Osteoblast (primary cell): Measurements from ENCODE around the gene HNRNPA3. TPM values are rescaled to one million over a fixed set of nuclear protein-coding genes. Genes with fewer than 3 reads are reported as not detected.

Experiments
- DNase-seq: peaks from one replicate; pipeline ENCODE4 v3.0.0; 2011; ENCODE audit warnings: low spot score, mixed read lengths; ENCODE audit not compliant: insufficient read length; ENCODE audit errors: missing footprints
- H2AFZ ChIP-seq: 2 replicates; pipeline ENCODE4 v1.6.0; 2011; ENCODE audit warnings: mild to moderate bottlenecking, low read length
- H3K27ac ChIP-seq: 2 replicates; pipeline ENCODE4 v1.5.1; 2011; ENCODE audit warnings: mild to moderate bottlenecking, low read depth, low read length, moderate library complexity
- H3K27me3 ChIP-seq: 2 replicates; pipeline ENCODE4 v1.6.0; 2012; ENCODE audit warnings: mild to moderate bottlenecking, control low read depth, inconsistent platforms, low read length, moderate library complexity; ENCODE audit not compliant: insufficient read depth
- H3K36me3 ChIP-seq: 2 replicates; pipeline ENCODE4 v1.5.1; 2011; ENCODE audit warnings: mild to moderate bottlenecking, low read length, control low read depth, moderate library complexity; ENCODE audit not compliant: insufficient read depth
- H3K4me1 ChIP-seq: 2 replicates; pipeline ENCODE4 v1.5.1; 2011; ENCODE audit warnings: mild to moderate bottlenecking, low read length, control low read depth, moderate library complexity; ENCODE audit not compliant: insufficient read depth
- H3K4me2 ChIP-seq: 2 replicates; pipeline ENCODE4 v1.6.0; 2011; ENCODE audit warnings: mild to moderate bottlenecking, low read length; ENCODE audit not compliant: insufficient read depth
- H3K4me3 ChIP-seq: fragments of 200-600 bp; sonication (generic); 3 replicates; pipeline ENCODE4 v1.5.1; 2012; ENCODE audit warnings: mild to moderate bottlenecking, low read length, inconsistent platforms; ENCODE audit not compliant: insufficient read depth
- H3K79me2 ChIP-seq: 2 replicates; pipeline ENCODE4 v1.6.0; 2012; ENCODE audit warnings: mild to moderate bottlenecking, low read length, control low read depth, inconsistent platforms; ENCODE audit not compliant: insufficient read depth
- H3K9me3 ChIP-seq: 2 replicates; pipeline ENCODE4 v1.5.1; 2011; ENCODE audit warnings: low read depth, low read length, control low read depth
- H4K20me1 ChIP-seq: 2 replicates; pipeline ENCODE4 v1.6.0; 2012; ENCODE audit warnings: mild to moderate bottlenecking, low read length, control low read depth; ENCODE audit not compliant: insufficient read depth
- CTCF ChIP-seq: IDR thresholded peaks from 2 replicates; pipeline ENCODE4 v1.5.1; 2011; ENCODE audit warnings: mild to moderate bottlenecking, low read depth, low read length, moderate library complexity; ENCODE audit errors: extremely low read depth
- total RNA-seq: library from RNA; depleted of rRNA; stranded (reverse); fragments of >200 nt; gene quantifications from 2 replicates; pipeline ENCODE4 v1.2.3, GENCODE V29; 2012

The HNRNPA3 gene
- total RNA-seq, 1 donor: 21.4 TPM

- no peak for TF ChIP-seq CTCF
Measured at GRCh38 chr2:177229442-177230242, 17.0 kb downstream of the HNRNPA3 start.

GRCh38 chr2:177231270-177231669, 18.7 kb downstream of the HNRNPA3 start:
- Histone ChIP-seq H3K9me3 (no peaks in the 10 kb centered on the region), H3K4me1 (no peaks in the 10 kb centered on the region), H3K4me2 (no peak overlapping the region), H3K27ac (no peak overlapping the region), H3K4me3 (no peak overlapping the region), H3K27me3 (no peaks in the 10 kb centered on the region), H3K79me2 (peaks cover 62% of the 10 kb centered on the region), H2AFZ (no peak overlapping the region), H4K20me1 (peaks cover 31% of the 10 kb centered on the region), H3K36me3 (peaks cover 53% of the 10 kb centered on the region)
- no peak for TF ChIP-seq CTCF
- DNase-seq: no peak

More at GRCh38 chr2:177229442-177230242, 17.0 kb downstream of the HNRNPA3 start:
- Histone ChIP-seq H4K20me1 (peaks cover 21% of the 10 kb centered on the region), H3K4me3 (no peak overlapping the region), H3K27ac (no peak overlapping the region), H3K4me1 (no peaks in the 10 kb centered on the region), H3K27me3 (no peaks in the 10 kb centered on the region), H3K36me3 (peaks cover 53% of the 10 kb centered on the region), H3K79me2 (peaks cover 46% of the 10 kb centered on the region), H3K9me3 (no peaks in the 10 kb centered on the region), H3K4me2 (no peak overlapping the region), H2AFZ (no peak overlapping the region)
- DNase-seq: no peak

GRCh38 chr2:177232098-177232704, 19.6 kb downstream of the HNRNPA3 start:
- H3K4me1 ChIP-seq: no peaks in the 10 kb centered on the region
- H4K20me1 ChIP-seq: peaks cover 40% of the 10 kb centered on the region
- TF ChIP-seq CTCF: no peak
- H3K27me3 ChIP-seq: no peaks in the 10 kb centered on the region
- DNase-seq: no peak
- H3K36me3 ChIP-seq: peaks cover 53% of the 10 kb centered on the region
- no peak overlapping the region for H3K4me3 ChIP-seq
- H3K4me2 ChIP-seq: no peak overlapping the region
- H3K79me2 ChIP-seq: peaks cover 72% of the 10 kb centered on the region
- no peak overlapping the region for H2AFZ ChIP-seq
- H3K27ac ChIP-seq: no peak overlapping the region
- H3K9me3 ChIP-seq: no peaks in the 10 kb centered on the region

GRCh38 chr2:177234267-177234666, 21.7 kb downstream of the HNRNPA3 start:
- Histone ChIP-seq H3K9me3 (no peaks in the 10 kb centered on the region), H4K20me1 (peaks cover 55% of the 10 kb centered on the region), H3K4me1 (no peaks in the 10 kb centered on the region), H3K36me3 (peaks cover 53% of the 10 kb centered on the region), H3K4me2 (no peak overlapping the region), H3K27ac (no peak overlapping the region), H3K4me3 (no peak overlapping the region), H2AFZ (no peak overlapping the region), H3K27me3 (no peaks in the 10 kb centered on the region), H3K79me2 (peaks cover 92% of the 10 kb centered on the region)
- no peak for TF ChIP-seq CTCF
- DNase-seq: no peak
